Lung (tissue), 12 donors: Measurements from ENCODE around the gene KLHL29. TPM values are rescaled to one million over a fixed set of nuclear protein-coding genes. Genes with fewer than 3 reads are reported as not detected.

Experiments
- ATAC-seq: fragments of 200-7000 bp; cut with Tn5 transposase; one replicate; pipeline ENCODE4 v1.9.1; 2020; ENCODE audit warnings: moderate number of reproducible peaks; ENCODE audit not compliant: insufficient read depth, low FRiP score
- DNase-seq, 3 donors: peaks; one replicate each; pipeline ENCODE4 v3.0.0-alpha.2; 2013 to 2017
- H3K27ac ChIP-seq, 2 donors: one replicate each; pipeline ENCODE4 v1.5.1; 2013; ENCODE audit warnings: mild to moderate bottlenecking in 2 of 2, moderate library complexity in 2 of 2, control low read depth in 1 of 2, inconsistent platforms in 1 of 2, low read depth in 1 of 2, low read length in 1 of 2
- H3K27me3 ChIP-seq, 3 donors: one replicate each; pipeline ENCODE4 v1.5.1; 2013; ENCODE audit warnings: low read length in 2 of 3; ENCODE audit not compliant: control insufficient read depth in 3 of 3, insufficient read depth in 3 of 3
- H3K36me3 ChIP-seq, 4 donors: one replicate each; pipeline ENCODE4 v1.5.1; 2013; ENCODE audit warnings: low read length in 4 of 4, mild to moderate bottlenecking in 1 of 4, moderate library complexity in 1 of 4; ENCODE audit not compliant: control insufficient read depth in 4 of 4, insufficient read depth in 4 of 4
- H3K4me1 ChIP-seq, 5 donors: one replicate each; pipeline ENCODE4 v1.5.1; 2013; ENCODE audit warnings: low read length in 5 of 5, mild to moderate bottlenecking in 2 of 5, moderate library complexity in 1 of 5; ENCODE audit not compliant: control insufficient read depth in 5 of 5, insufficient read depth in 5 of 5
- H3K4me3 ChIP-seq: one replicate; pipeline ENCODE4 v1.5.1; 2013; ENCODE audit warnings: mild to moderate bottlenecking, control low read depth, moderate library complexity
- H3K9ac ChIP-seq, 2 donors: one replicate each; pipeline ENCODE4 v1.5.1; 2013; ENCODE audit warnings: low read length in 2 of 2, control low read depth in 1 of 2; ENCODE audit not compliant: insufficient read depth in 1 of 2
- H3K9me3 ChIP-seq, 4 donors: one replicate each; pipeline ENCODE4 v1.5.1; 2013; ENCODE audit warnings: low read length in 3 of 4, mild to moderate bottlenecking in 1 of 4, moderate library complexity in 1 of 4; ENCODE audit not compliant: control insufficient read depth in 4 of 4, insufficient read depth in 3 of 4
- CTCF ChIP-seq: IDR thresholded peaks from 2 replicates; pipeline ENCODE4 v1.5.1; 2012; ENCODE audit warnings: mild to moderate bottlenecking; ENCODE audit errors: control extremely low read depth, extremely low read depth
- WGBS, 2 donors: extraction: QIAGEN DNeasy Blood & Tissue Kit; methylation state at CpG; one replicate each; pipeline ENCODE4 v1.1.7; 2013; 5-methylcytosine and 5-hydroxymethylcytosine counted together
- polyA plus RNA-seq, 2 donors: library from polyadenylated mRNA; stranded (reverse); fragments of 200-250 nt; gene quantifications; one replicate each; pipeline ENCODE4 v1.2.1, GENCODE V29; 2013
- total RNA-seq, 2 donors: library from RNA; depleted of rRNA in 1 of 2; stranded (reverse); fragments of >200 nt in 1 of 2; gene quantifications; one replicate each; pipeline ENCODE4 v1.2.1, GENCODE V29; 2014 to 2021
- donor health status: control.
- donor health status: control.
- donor health status: Bipolar disorder and iron deficiency.
- donor health status: healthy.
- donor health status: DM: yes; HTN: yes; CAD: no.

KLHL29 gene
- total and polyA plus RNA-seq, 4 donors = 2.7 to 16.2 (median 3.5) TPM

DNA sequence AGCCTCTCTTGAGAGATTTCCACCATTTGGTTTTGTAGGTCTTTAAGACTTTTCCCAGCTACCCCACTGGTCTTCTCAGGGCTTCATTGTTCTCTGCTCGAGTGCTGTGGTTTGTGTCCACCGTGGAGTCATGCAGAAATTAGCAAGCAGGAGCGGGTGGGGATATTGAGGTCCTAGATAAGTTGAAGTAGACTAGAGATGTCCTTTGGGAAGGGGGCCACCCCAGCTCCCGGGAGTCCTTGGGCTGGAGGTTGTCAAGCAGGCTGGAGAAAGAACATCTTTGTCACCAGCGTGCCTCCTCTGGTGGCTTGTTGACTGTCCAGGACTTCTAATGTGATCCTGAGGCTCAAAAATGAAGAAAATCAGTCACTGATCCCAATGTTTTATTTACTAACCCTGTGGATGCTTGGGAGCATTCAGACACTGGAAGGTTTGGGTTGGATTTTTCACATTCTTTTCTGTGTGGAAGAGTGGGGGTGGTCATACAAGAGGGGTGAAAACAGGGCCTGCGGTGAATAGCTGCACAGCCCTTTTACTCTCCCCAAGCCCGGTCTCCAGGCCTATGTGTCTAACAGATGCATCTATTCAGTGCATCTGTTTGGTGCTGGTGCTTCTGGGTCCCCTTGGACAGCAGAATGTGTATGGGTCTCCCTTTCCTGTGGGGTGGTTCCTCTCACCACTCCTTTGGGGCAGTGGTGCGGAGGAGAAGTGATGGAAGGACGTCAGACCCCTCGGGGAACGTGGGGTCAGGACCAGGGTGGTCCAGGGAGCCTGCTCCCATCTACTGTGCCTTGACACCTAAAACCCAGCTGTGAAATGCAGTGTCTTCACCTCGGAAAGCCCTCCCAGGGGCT, 208.1 kb downstream of the KLHL29 start:
- WGBS, 2 donors = 87 to 94% methylated on average over 12 of the region's 12 CpGs
- Histone ChIP-seq H3K4me3 (no peak overlapping the region), H3K27ac (no peak overlapping the region), H3K27me3 (no peaks in the 10 kb centered on the region), H3K9ac (no peak overlapping the region), H3K9me3 (no peaks in the 10 kb centered on the region), H3K36me3 (no peaks in the 10 kb centered on the region), H3K4me1 (peaks cover 0 to 7% (median 0%) of the 10 kb centered on the region in 5 donors)
- no peak for TF ChIP-seq CTCF
- ATAC-seq = no peak
- DNase-seq = no peak

GRCh38 chr2:23593752-23594459, 208.9 kb downstream of the KLHL29 start:
- no peaks in the 10 kb centered on the region for H3K27me3 ChIP-seq
- no peak overlapping the region for H3K27ac ChIP-seq
- H3K9me3 ChIP-seq = no peaks in the 10 kb centered on the region
- no peak for DNase-seq
- H3K9ac ChIP-seq = no peak overlapping the region
- H3K4me3 ChIP-seq = no peak overlapping the region
- 69 to 80% methylated on average over 20 to 21 of the region's 21 CpGs for WGBS, 2 donors
- H3K4me1 ChIP-seq = peaks cover 0 to 7% (median 0%) of the 10 kb centered on the region in 5 donors
- ATAC-seq = no peak
- TF ChIP-seq CTCF = no peak
- no peaks in the 10 kb centered on the region for H3K36me3 ChIP-seq

- Histone ChIP-seq H3K4me3 (no peak overlapping the region), H3K27ac (no peak overlapping the region), H3K9me3 (no peaks in the 10 kb centered on the region), H3K9ac (no peak overlapping the region), H3K4me1 (peaks cover 0 to 7% (median 0%) of the 10 kb centered on the region in 5 donors), H3K36me3 (no peaks in the 10 kb centered on the region), H3K27me3 (no peaks in the 10 kb centered on the region)
- ATAC-seq (no peak), DNase-seq (no peak)
- WGBS, 2 donors = 58% methylated on average over 3 of the region's 3 CpGs
- no peak for TF ChIP-seq CTCF
Observed at GRCh38 chr2:23594460-23594825, 209.5 kb downstream of the KLHL29 start.
